Cardiac muscle cell (in vitro differentiated cells and primary cell): Measurements from ENCODE around the gene LRMDA. TPM values are rescaled to one million over a fixed set of nuclear protein-coding genes. Genes with fewer than 3 reads are reported as not detected.

ENCODE experiments used
- DNase-seq, 2 donors: peaks; one replicate each; pipeline versions ENCODE4 v3.0.0 to v3.0.0-alpha.2; 2010 to 2017; ENCODE audit warnings: low read depth in 1 of 2, low spot score in 1 of 2
- H3K27ac ChIP-seq: fragments of 200-600 bp; sonication (generic); 2 replicates; pipeline ENCODE4 v1.5.1; 2016
- H3K27me3 ChIP-seq: fragments of 200-600 bp; sonication (generic); 2 replicates; pipeline ENCODE4 v1.6.0; 2016; ENCODE audit warnings: control low read depth
- H3K36me3 ChIP-seq: fragments of 200-600 bp; sonication (generic); 2 replicates; pipeline ENCODE4 v1.5.1; 2016; ENCODE audit warnings: control low read depth
- H3K4me1 ChIP-seq: fragments of 200-600 bp; sonication (generic); 2 replicates; pipeline ENCODE4 v1.8.1; 2017; ENCODE audit warnings: low read depth, mild to moderate bottlenecking, mixed run types
- H3K4me3 ChIP-seq: fragments of 200-600 bp; sonication (generic); 2 replicates; pipeline ENCODE4 v1.5.1; 2016; ENCODE audit warnings: mild to moderate bottlenecking
- H3K9me3 ChIP-seq: fragments of 200-600 bp; sonication (generic); 2 replicates; pipeline ENCODE4 v1.5.1; 2017; ENCODE audit warnings: low read depth, mild to moderate bottlenecking, control low read depth
- CTCF ChIP-seq: IDR thresholded peaks from 2 replicates; pipeline ENCODE4 v1.5.1; 2012; ENCODE audit warnings: low read depth, mild to moderate bottlenecking, low read length
- polyA plus RNA-seq: library from polyadenylated mRNA; unstranded; fragments of >200 nt; fragmentation: Nextera tagmentation; extraction: Ambion mirVana; gene quantifications from 2 replicates; pipeline ENCODE4 v1.2.1, GENCODE V29; 2016
- total RNA-seq: library from RNA; depleted of rRNA; stranded (reverse); fragments of >200 nt; gene quantifications from 2 replicates; pipeline ENCODE4 v1.2.3, GENCODE V29; 2016

LRMDA gene
- total and polyA plus RNA-seq, 2 experiments from 2014 or later: 6.2 to 11.7 TPM

- H3K36me3 ChIP-seq: no peaks in the 10 kb centered on the region
- H3K4me1 ChIP-seq: peaks cover 6% of the 10 kb centered on the region
- no peak overlapping the region for H3K4me3 ChIP-seq
- H3K27ac ChIP-seq: no peak overlapping the region
- TF ChIP-seq CTCF: no peak
- no peaks in the 10 kb centered on the region for H3K9me3 ChIP-seq
- DNase-seq: no peak
- no peaks in the 10 kb centered on the region for H3K27me3 ChIP-seq
Measured at GRCh38 chr10:76029782-76030181, 598.4 kb downstream of the LRMDA start.

GRCh38 chr10:76031099-76031498 is 599.7 kb downstream of the LRMDA start:
- Histone ChIP-seq H3K9me3 (no peaks in the 10 kb centered on the region), H3K4me1 (peaks cover 17% of the 10 kb centered on the region), H3K27me3 (no peaks in the 10 kb centered on the region), H3K36me3 (no peaks in the 10 kb centered on the region), H3K27ac (no peak overlapping the region), H3K4me3 (no peak overlapping the region)
- TF ChIP-seq CTCF: no peak
- no peak for DNase-seq

GRCh38 chr10:76031769-76032699 is 600.6 kb downstream of the LRMDA start:
- no peak for TF ChIP-seq CTCF
- Histone ChIP-seq H3K27ac (no peak overlapping the region), H3K27me3 (no peaks in the 10 kb centered on the region), H3K9me3 (no peaks in the 10 kb centered on the region), H3K4me3 (no peak overlapping the region), H3K4me1 (peaks cover 17% of the 10 kb centered on the region), H3K36me3 (no peaks in the 10 kb centered on the region)
- DNase-seq: no peak

- Histone ChIP-seq H3K4me1 (peaks cover 17% of the 10 kb centered on the region), H3K36me3 (no peaks in the 10 kb centered on the region), H3K27me3 (no peaks in the 10 kb centered on the region), H3K4me3 (no peak overlapping the region), H3K9me3 (no peaks in the 10 kb centered on the region), H3K27ac (no peak overlapping the region)
- no peak for DNase-seq
- TF ChIP-seq CTCF: no peak
Measured at GRCh38 chr10:76032700-76033039, 601.2 kb downstream of the LRMDA start.

GRCh38 chr10:76033457-76034196 is 602.2 kb downstream of the LRMDA start:
- Histone ChIP-seq H3K9me3 (no peaks in the 10 kb centered on the region), H3K27me3 (no peaks in the 10 kb centered on the region), H3K27ac (no peak overlapping the region), H3K4me3 (no peak overlapping the region), H3K36me3 (no peaks in the 10 kb centered on the region), H3K4me1 (peaks cover 17% of the 10 kb centered on the region)
- no peak for TF ChIP-seq CTCF
- no peak for DNase-seq
